ENCODE results near the gene MACROD1. TPM values are rescaled to one million over a fixed set of nuclear protein-coding genes. Genes with fewer than 3 reads are reported as not detected.

The MACROD1 gene
- total and polyA plus RNA-seq, 2 donors (not counting 1 experiment from before 2014, with no cell fraction given), result 2.7 to 8.6 TPM

DNA sequence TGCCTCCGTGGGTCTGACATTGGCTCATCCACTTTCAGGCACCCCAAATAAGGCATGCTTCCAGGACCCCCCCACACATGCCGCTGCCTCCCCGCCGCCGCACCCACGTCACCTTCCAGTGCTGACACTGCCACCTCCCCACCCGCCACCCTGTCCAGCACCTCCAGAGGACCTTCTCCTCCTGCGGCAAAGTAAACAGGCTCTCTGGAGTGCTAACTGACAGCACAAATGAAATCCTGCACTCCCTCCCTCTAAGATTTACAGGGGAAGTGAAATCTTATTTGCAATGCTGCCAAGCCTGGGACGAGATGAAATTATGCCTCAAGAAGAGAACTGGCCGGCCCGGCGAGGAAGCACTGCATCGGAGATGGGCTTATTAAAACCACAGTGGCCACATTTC, 35.3 kb downstream of the MACROD1 start:
- H4K20me1 ChIP-seq (ENCODE audit: control insufficient read depth, insufficient read depth, low read length, poor library complexity, severe bottlenecking), result no peaks in the 10 kb centered on the region
- intact Hi-C loops (cut with micrococcal nuclease), result no loop called here
- no peak overlapping the region for H3K4me2 ChIP-seq (replicated peaks; ENCODE audit: low read depth, low read length, poor library complexity, severe bottlenecking)
- H3K4me3 ChIP-seq (ENCODE audit: control extremely low read depth in 1 of 5, extremely low read depth in 1 of 5, insufficient read depth in 1 of 5, low read depth in 2 of 5, low read length in 4 of 5), result no peak overlapping the region
- WGBS (ENCODE audit: insufficient coverage), result 57% methylated on average over 11 of the region's 13 CpGs
- no peak overlapping the region for H3K9ac ChIP-seq (ENCODE audit: low read length)
- H3K27ac Mint-ChIP-seq, result no peak overlapping the region
- no peaks in the 10 kb centered on the region for H3K27me3 ChIP-seq (replicated peaks in 1 of 4; ENCODE audit: control extremely low read depth in 1 of 4, control insufficient read depth in 3 of 4, insufficient read depth in 4 of 4, low read length in 3 of 4)
- H3K4me3 Mint-ChIP-seq, result no peak overlapping the region
- no peak for ATAC-seq (ENCODE audit: low read depth)
- POLR2A ChIA-PET, result no interaction called here
- H3K4me1 ChIP-seq (ENCODE audit: control insufficient read depth in 2 of 2, insufficient read depth in 2 of 2, low read length in 2 of 2), result no peaks in the 10 kb centered on the region
- H3K36me3 ChIP-seq (replicated peaks in 1 of 2; ENCODE audit: control extremely low read depth in 1 of 2, control insufficient read depth in 1 of 2, extremely low read depth in 1 of 2, insufficient read depth in 2 of 2, low read length in 1 of 2), result no peaks in the 10 kb centered on the region
- H3K27me3 Mint-ChIP-seq, result peaks cover 8% of the 10 kb centered on the region
- H3K79me2 ChIP-seq (ENCODE audit: control insufficient read depth, insufficient read depth, low read length), result no peaks in the 10 kb centered on the region
- CTCF ChIA-PET, result interaction anchor here (1.4 kb wide), 1 partner anchor 19 kb away, joined by 3 read pairs; no protein-coding TSS in a partner anchor
- no peaks in the 10 kb centered on the region for H3K9me3 ChIP-seq (ENCODE audit: control extremely low read depth in 1 of 3, control insufficient read depth in 2 of 3, insufficient read depth in 1 of 3, low read length in 2 of 3)
- no peak for TF ChIP-seq EZH2 (IDR thresholded peaks at IDR 0.05; ENCODE audit: borderline replicate concordance, insufficient read depth, low read depth, low read length, poor library complexity, severe bottlenecking)
- TF ChIP-seq, protein P1, sequence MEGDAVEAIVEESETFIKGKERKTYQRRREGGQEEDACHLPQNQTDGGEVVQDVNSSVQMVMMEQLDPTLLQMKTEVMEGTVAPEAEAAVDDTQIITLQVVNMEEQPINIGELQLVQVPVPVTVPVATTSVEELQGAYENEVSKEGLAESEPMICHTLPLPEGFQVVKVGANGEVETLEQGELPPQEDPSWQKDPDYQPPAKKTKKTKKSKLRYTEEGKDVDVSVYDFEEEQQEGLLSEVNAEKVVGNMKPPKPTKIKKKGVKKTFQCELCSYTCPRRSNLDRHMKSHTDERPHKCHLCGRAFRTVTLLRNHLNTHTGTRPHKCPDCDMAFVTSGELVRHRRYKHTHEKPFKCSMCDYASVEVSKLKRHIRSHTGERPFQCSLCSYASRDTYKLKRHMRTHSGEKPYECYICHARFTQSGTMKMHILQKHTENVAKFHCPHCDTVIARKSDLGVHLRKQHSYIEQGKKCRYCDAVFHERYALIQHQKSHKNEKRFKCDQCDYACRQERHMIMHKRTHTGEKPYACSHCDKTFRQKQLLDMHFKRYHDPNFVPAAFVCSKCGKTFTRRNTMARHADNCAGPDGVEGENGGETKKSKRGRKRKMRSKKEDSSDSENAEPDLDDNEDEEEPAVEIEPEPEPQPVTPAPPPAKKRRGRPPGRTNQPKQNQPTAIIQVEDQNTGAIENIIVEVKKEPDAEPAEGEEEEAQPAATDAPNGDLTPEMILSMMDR (IDR thresholded peaks at IDR 0.05), result no peak
- H3K4me1 Mint-ChIP-seq, result no peaks in the 10 kb centered on the region
- no peak for DNase-seq
- H3K9me3 Mint-ChIP-seq (ENCODE audit: insufficient read depth), result no peaks in the 10 kb centered on the region
- no peak overlapping the region for H2AFZ ChIP-seq (ENCODE audit: insufficient read depth, low read depth, low read length, poor library complexity, severe bottlenecking)
- H3K27ac ChIP-seq (ENCODE audit: low read length in 2 of 2), result no peak overlapping the region

DNA sequence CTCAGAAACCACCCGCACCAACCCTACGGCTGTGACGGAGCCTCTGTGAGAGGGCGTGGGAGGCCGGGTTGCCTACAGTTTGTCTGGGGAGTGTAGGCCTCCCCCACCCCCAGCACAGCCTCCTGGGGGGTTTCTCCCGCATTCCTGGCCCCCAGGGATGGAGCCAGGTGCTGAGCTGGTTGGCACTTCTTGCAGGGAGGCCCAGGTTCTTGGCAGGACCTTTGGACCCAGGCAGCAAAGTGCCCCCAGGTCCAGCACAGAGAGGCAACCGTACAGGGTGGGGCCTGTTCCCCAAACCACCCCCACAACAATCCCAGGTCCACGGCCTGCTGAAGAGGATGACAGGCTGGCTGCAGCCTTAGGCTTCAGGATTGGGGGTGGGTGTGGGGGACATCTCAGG, 36.5 kb downstream of the MACROD1 start:
- H3K9ac ChIP-seq (ENCODE audit: low read length), result no peak overlapping the region
- H3K9me3 ChIP-seq (ENCODE audit: control extremely low read depth in 1 of 3, control insufficient read depth in 2 of 3, insufficient read depth in 1 of 3, low read length in 2 of 3), result no peaks in the 10 kb centered on the region
- no peak overlapping the region for H2AFZ ChIP-seq (ENCODE audit: insufficient read depth, low read depth, low read length, poor library complexity, severe bottlenecking)
- Mint-ChIP-seq H3K4me3 (no peak overlapping the region), H3K27ac (no peak overlapping the region), H3K27me3 (peaks cover 8% of the 10 kb centered on the region), H3K4me1 (no peaks in the 10 kb centered on the region), H3K9me3 (ENCODE audit: insufficient read depth) (no peaks in the 10 kb centered on the region)
- intact Hi-C loops (cut with micrococcal nuclease), result no loop called here
- CTCF ChIA-PET, result no interaction called here
- H3K27me3 ChIP-seq (replicated peaks in 1 of 4; ENCODE audit: control extremely low read depth in 1 of 4, control insufficient read depth in 3 of 4, insufficient read depth in 4 of 4, low read length in 3 of 4), result no peaks in the 10 kb centered on the region
- DNase-seq, result no peak
- H3K4me3 ChIP-seq (ENCODE audit: control extremely low read depth in 1 of 5, extremely low read depth in 1 of 5, insufficient read depth in 1 of 5, low read depth in 2 of 5, low read length in 4 of 5), result no peak overlapping the region
- ATAC-seq (ENCODE audit: low read depth), result no peak
- no peak for TF ChIP-seq EZH2 (IDR thresholded peaks at IDR 0.05; ENCODE audit: borderline replicate concordance, insufficient read depth, low read depth, low read length, poor library complexity, severe bottlenecking)
- TF ChIP-seq, protein P1 (IDR thresholded peaks at IDR 0.05), result no peak
- no peaks in the 10 kb centered on the region for H3K4me1 ChIP-seq (ENCODE audit: control insufficient read depth in 2 of 2, insufficient read depth in 2 of 2, low read length in 2 of 2)
- H3K4me2 ChIP-seq (replicated peaks; ENCODE audit: low read depth, low read length, poor library complexity, severe bottlenecking), result no peak overlapping the region
- POLR2A ChIA-PET, result no interaction called here
- no peaks in the 10 kb centered on the region for H4K20me1 ChIP-seq (ENCODE audit: control insufficient read depth, insufficient read depth, low read length, poor library complexity, severe bottlenecking)
- H3K79me2 ChIP-seq (ENCODE audit: control insufficient read depth, insufficient read depth, low read length), result no peaks in the 10 kb centered on the region
- no peak overlapping the region for H3K27ac ChIP-seq (ENCODE audit: low read length in 2 of 2)
- no peaks in the 10 kb centered on the region for H3K36me3 ChIP-seq (replicated peaks in 1 of 2; ENCODE audit: control extremely low read depth in 1 of 2, control insufficient read depth in 1 of 2, extremely low read depth in 1 of 2, insufficient read depth in 2 of 2, low read length in 1 of 2)
- WGBS (ENCODE audit: insufficient coverage), result 88% methylated on average over 5 of the region's 8 CpGs

All from B cell (primary cell).